PFSK-1 (cell line): Measurements from ENCODE around the gene CDHR5.

Source experiments
- FOXP2 ChIP-seq: optimal IDR thresholded peaks from 2 replicates; pipeline ENCODE3; 2011; ENCODE audit warnings: borderline replicate concordance, control low read depth, inconsistent platforms; ENCODE audit not compliant: insufficient read depth; ENCODE audit errors: extremely low read length, extremely low read depth
- POLR2AphosphoS5 ChIP-seq: IDR thresholded peaks from 2 replicates; pipeline ENCODE4 v1.6.1; 2012; ENCODE audit warnings: low read depth, mild to moderate bottlenecking, control low read depth, low read length, moderate library complexity
- REST ChIP-seq, 2 experiments: IDR thresholded peaks; 2 replicates each; pipeline versions ENCODE4 v1.6.1 to v1.8.0; 2011 to 2012; ENCODE audit warnings: low read depth in 2 of 2, low read length in 2 of 2, control low read depth in 1 of 2, inconsistent platforms in 1 of 2, mild to moderate bottlenecking in 1 of 2, moderate library complexity in 1 of 2; ENCODE audit not compliant: insufficient read depth in 1 of 2
- SIN3A ChIP-seq: IDR thresholded peaks from 2 replicates; pipeline ENCODE4 v1.6.1; 2012; ENCODE audit warnings: mild to moderate bottlenecking, low read length, moderate library complexity, borderline replicate concordance; ENCODE audit not compliant: insufficient read depth
- TAF1 ChIP-seq: IDR thresholded peaks from 2 replicates; pipeline ENCODE4 v1.6.1; 2012; ENCODE audit warnings: low read length, control low read depth, borderline replicate concordance; ENCODE audit not compliant: insufficient read depth

The CDHR5 gene

DNA sequence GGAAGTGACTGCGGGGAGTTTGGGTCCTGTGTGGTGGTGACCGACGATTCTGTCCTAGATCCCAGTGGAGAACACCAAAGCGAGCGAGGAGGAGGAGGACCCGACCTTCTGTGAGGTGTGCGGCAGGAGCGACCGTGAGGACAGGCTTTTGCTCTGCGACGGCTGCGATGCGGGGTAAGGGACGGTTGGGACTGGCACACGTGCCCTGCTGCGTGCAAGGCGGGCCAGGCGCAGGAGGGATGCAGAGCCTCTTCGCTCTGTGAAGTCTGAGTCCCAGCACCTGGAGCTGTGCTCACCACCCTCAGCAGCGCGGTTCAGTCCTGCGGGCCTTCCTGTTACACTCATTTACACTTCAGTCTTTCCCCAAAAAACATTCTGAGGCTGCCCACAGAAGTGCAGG is 32.3 kb downstream of the CDHR5 start:
- TF ChIP-seq POLR2AphosphoS5 (no peak), FOXP2 (no peak), SIN3A (no peak), REST (IDR thresholded peaks at IDR 0.05; ENCODE audit: insufficient read depth in 1 of 2, low read depth in 2 of 2, low read length in 2 of 2) (no peak), TAF1 (no peak)

DNA sequence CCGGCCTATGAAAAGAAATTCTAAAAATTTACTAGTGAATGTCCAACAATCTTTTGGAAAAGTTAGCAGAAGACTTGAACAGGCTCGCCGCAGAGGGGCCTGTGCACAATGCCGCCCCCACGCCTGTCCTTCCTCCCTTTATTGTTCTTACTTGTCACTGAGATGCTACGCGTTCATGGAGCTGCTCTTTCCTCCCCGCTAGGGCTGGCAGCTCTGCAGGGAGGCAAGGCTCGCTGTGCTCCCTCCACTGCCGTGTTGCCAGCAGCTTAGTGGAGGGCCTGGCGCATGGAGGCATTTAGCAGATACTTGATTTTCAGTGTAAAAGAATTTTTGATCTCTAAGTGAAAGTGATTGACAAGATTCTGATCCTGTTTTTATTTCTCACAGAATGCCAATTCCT is 33.8 kb downstream of the CDHR5 start:
- no peak for TF ChIP-seq FOXP2

- TF ChIP-seq FOXP2 (no peak), SIN3A (no peak), TAF1 (no peak), POLR2AphosphoS5 (no peak), REST (IDR thresholded peaks at IDR 0.05; ENCODE audit: insufficient read depth in 1 of 2, low read depth in 2 of 2, low read length in 2 of 2) (no peak)
Measured at GRCh38 chr11:589798-590197, 35.0 kb downstream of the CDHR5 start.

DNA sequence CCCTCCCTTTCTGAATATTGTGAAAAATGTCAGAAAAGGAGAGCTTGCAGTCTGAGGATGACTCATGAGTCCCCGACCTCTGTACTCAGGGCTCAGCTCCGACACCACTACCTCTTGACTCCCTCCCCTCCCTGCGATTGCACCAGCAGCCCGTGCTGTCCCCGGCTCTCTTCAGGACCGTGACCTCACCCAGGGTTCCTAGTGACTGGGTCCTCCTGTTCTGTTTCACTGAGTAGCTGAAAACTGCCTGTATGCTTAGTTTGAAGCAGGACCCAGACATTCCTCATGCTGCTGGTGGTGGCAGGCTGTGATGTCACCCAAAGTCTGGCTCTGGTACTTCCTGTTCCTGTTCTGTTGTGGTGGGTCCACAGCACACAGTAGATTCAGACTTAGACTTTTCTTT is 36.8 kb downstream of the CDHR5 start:
- TF ChIP-seq FOXP2 (no peak), REST (IDR thresholded peaks at IDR 0.05; ENCODE audit: insufficient read depth in 1 of 2, low read depth in 2 of 2, low read length in 2 of 2) (no peak), TAF1 (no peak), POLR2AphosphoS5 (no peak), SIN3A (no peak)

- TF ChIP-seq FOXP2 (no peak), SIN3A (no peak), TAF1 (no peak), REST (IDR thresholded peaks at IDR 0.05; ENCODE audit: insufficient read depth in 1 of 2, low read depth in 2 of 2, low read length in 2 of 2) (no peak), POLR2AphosphoS5 (no peak)
Measured at GRCh38 chr11:587546-587945, 37.2 kb downstream of the CDHR5 start.
